Measurements from ENCODE around the gene ST6GALNAC5.

GRCh38 chr1:76866566-76866965, 714 bp upstream of the ST6GALNAC5 start:
- TF ChIP-seq CTCF (IDR thresholded peaks at IDR 0.05) (no peak), POLR2A (IDR thresholded peaks at IDR 0.05) (no peak)
